A673 (cell line): Measurements from ENCODE around the gene ABCG1. TPM values are rescaled to one million over a fixed set of nuclear protein-coding genes. Genes with fewer than 3 reads are reported as not detected.

Experiments used
- BruUV-seq: library from RNA; stranded (reverse); fragments of 400-500 nt; replicated peaks from 2 replicates; lab custom pipeline; 2021; lab: Mats Ljungman, UMichigan
- CTCF ChIA-PET: fragments of 300-600 bp; sonication (Branson Sonifier 250); formaldehyde crosslinking; loops from one replicate; lab custom pipeline; 2022; ENCODE audit warnings: antibody characterized with exemption; lab: Charles Lee
- POLR2A ChIA-PET: fragments of 300-600 bp; sonication (Branson Sonifier 250); formaldehyde crosslinking; loops from one replicate; lab custom pipeline; 2022; ENCODE audit warnings: antibody characterized with exemption; ENCODE audit not compliant: low non-redundant PET; lab: Charles Lee
- DNase-seq: peaks from one replicate; pipeline ENCODE4 v3.0.0-alpha.2; 2015; ENCODE audit warnings: low spot score
- H3K27ac ChIP-seq: fragments of 200-600 bp; sonication (generic); 2 replicates; pipeline ENCODE4 v1.5.1; 2016; ENCODE audit warnings: mixed run types, low read depth, mild to moderate bottlenecking, mixed read lengths, antibody characterized with exemption, low read length; ENCODE audit not compliant: poor library complexity, severe bottlenecking
- H3K27me3 ChIP-seq: fragments of 200-600 bp; sonication (generic); replicated peaks from 2 replicates; pipeline ENCODE4 v1.6.1; 2017; ENCODE audit warnings: mixed run types, low read depth, mild to moderate bottlenecking, mixed read lengths, antibody characterized with exemption, low read length; ENCODE audit not compliant: insufficient read depth, poor library complexity
- H3K36me3 ChIP-seq: fragments of 200-600 bp; sonication (generic); 2 replicates; pipeline ENCODE4 v1.6.1; 2016; ENCODE audit warnings: mixed run types, mild to moderate bottlenecking, mixed read lengths, antibody characterized with exemption, low read length; ENCODE audit not compliant: insufficient read depth, poor library complexity, severe bottlenecking
- H3K4me1 ChIP-seq: fragments of 200-600 bp; sonication (generic); 2 replicates; pipeline ENCODE4 v1.6.1; 2017; ENCODE audit warnings: mixed run types, mild to moderate bottlenecking, mixed read lengths, antibody characterized with exemption, low read length; ENCODE audit not compliant: insufficient read depth, poor library complexity, severe bottlenecking
- H3K4me3 ChIP-seq: fragments of 200-600 bp; sonication (generic); 2 replicates; pipeline ENCODE4 v1.5.1; 2016; ENCODE audit warnings: low read depth, mixed run types, mild to moderate bottlenecking, mixed read lengths, low read length; ENCODE audit not compliant: poor library complexity, severe bottlenecking
- H3K9me3 ChIP-seq: fragments of 200-600 bp; sonication (generic); 2 replicates; pipeline ENCODE4 v1.6.1; 2016; ENCODE audit warnings: mixed run types, low read depth, mild to moderate bottlenecking, mixed read lengths, antibody characterized with exemption, low read length; ENCODE audit not compliant: poor library complexity, severe bottlenecking
- EZH2 ChIP-seq: fragments of 200-600 bp; sonication (generic); IDR thresholded peaks from 2 replicates; pipeline ENCODE4 v1.6.1; 2017; ENCODE audit warnings: borderline replicate concordance, low read depth, mild to moderate bottlenecking, mixed read lengths, antibody characterized with exemption, low read length; ENCODE audit not compliant: poor library complexity, severe bottlenecking
- intact Hi-C: fragments of 100-400 bp; cut with micrococcal nuclease; formaldehyde crosslinking; loops from one replicate; pipeline ENCODE4 v1.10.0; 2022; ENCODE audit not compliant: unreplicated experiment
- total RNA-seq: library from RNA; stranded (reverse); gene quantifications from 2 replicates; pipeline ENCODE4 v1.2.3, GENCODE V29; 2021
- TF ChIP-seq, protein P1 (sequence below): fragments of 300-800, 200-600 bp; sonication (generic); conservative IDR thresholded peaks from 2 replicates; pipeline ENCODE4 v1.5.1; 2017; ENCODE audit warnings: low read depth, mild to moderate bottlenecking, antibody characterized with exemption, low read length, moderate library complexity, mixed read lengths

Gene ABCG1
- total RNA-seq, 1 experiment from 2014 or later, result 3.4 TPM

DNA sequence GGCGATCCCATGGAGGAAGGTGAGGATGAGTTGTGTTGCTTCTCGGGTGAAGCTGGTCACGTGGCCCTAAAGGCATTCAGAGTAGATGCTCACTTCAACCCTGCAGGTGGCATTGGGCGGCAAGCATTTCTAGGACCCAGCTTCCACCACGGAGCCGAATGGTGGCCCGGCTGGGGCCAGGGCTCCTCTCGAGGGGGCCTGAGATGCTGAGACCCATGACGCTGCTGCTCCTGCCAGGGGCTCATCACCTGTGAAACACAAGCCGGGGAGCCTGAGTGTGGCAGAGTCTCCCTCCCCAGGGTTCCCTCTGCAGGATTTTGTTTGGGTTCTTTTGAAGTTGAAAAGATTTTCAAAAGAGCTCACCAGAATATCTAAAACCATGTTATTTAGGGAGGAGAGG is 41.2 kb downstream of the ABCG1 start:
- Histone ChIP-seq H3K4me3 (no peak overlapping the region), H3K27me3 (no peaks in the 10 kb centered on the region), H3K4me1 (peaks cover 9% of the 10 kb centered on the region), H3K27ac (no peak overlapping the region), H3K36me3 (no peaks in the 10 kb centered on the region), H3K9me3 (no peaks in the 10 kb centered on the region)
- TF ChIP-seq, protein P1, sequence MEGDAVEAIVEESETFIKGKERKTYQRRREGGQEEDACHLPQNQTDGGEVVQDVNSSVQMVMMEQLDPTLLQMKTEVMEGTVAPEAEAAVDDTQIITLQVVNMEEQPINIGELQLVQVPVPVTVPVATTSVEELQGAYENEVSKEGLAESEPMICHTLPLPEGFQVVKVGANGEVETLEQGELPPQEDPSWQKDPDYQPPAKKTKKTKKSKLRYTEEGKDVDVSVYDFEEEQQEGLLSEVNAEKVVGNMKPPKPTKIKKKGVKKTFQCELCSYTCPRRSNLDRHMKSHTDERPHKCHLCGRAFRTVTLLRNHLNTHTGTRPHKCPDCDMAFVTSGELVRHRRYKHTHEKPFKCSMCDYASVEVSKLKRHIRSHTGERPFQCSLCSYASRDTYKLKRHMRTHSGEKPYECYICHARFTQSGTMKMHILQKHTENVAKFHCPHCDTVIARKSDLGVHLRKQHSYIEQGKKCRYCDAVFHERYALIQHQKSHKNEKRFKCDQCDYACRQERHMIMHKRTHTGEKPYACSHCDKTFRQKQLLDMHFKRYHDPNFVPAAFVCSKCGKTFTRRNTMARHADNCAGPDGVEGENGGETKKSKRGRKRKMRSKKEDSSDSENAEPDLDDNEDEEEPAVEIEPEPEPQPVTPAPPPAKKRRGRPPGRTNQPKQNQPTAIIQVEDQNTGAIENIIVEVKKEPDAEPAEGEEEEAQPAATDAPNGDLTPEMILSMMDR, result no peak
- no peak for TF ChIP-seq EZH2
- no TSS peak for BruUV-seq
- no peak for DNase-seq
- intact Hi-C loops, result loop anchor here (5.0 kb wide), 1 partner anchor 93 kb away; no protein-coding TSS in a partner anchor
- POLR2A ChIA-PET, result no interaction called here
- CTCF ChIA-PET, result interaction anchor here (0.7 kb wide), 1 partner anchor 11 kb away, joined by 3 read pairs; no protein-coding TSS in a partner anchor

DNA sequence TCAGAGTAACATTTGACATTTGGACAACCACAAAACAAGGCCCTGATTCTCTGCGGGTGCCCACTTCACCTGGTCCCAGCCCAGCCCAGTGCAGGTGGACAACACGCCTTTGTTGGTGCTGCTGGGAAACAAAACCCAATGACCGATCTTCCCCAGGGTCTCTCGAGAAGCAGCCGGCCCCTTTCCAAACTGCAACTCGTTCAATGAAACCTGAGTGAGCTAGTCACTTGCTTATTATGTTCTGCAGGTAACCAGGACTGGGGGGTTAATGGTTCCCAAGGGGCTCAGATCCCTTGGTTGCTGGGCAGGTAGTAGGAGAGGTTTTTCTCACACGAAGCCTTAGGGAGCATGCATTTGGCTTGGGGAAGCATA is 42.9 kb downstream of the ABCG1 start:
- H3K4me1 ChIP-seq, result peaks cover 9% of the 10 kb centered on the region
- no TSS peak for BruUV-seq
- intact Hi-C loops, result loop anchor here (5.0 kb wide), 1 partner anchor 95 kb away; no protein-coding TSS in a partner anchor
- no peaks in the 10 kb centered on the region for H3K36me3 ChIP-seq
- H3K4me3 ChIP-seq, result no peak overlapping the region
- DNase-seq, result no peak
- TF ChIP-seq, protein P1, result no peak
- no peak for TF ChIP-seq EZH2
- ChIA-PET POLR2A (no interaction called here), CTCF (no interaction called here)
- H3K27ac ChIP-seq, result no peak overlapping the region
- no peaks in the 10 kb centered on the region for H3K9me3 ChIP-seq
- H3K27me3 ChIP-seq, result no peaks in the 10 kb centered on the region

DNA sequence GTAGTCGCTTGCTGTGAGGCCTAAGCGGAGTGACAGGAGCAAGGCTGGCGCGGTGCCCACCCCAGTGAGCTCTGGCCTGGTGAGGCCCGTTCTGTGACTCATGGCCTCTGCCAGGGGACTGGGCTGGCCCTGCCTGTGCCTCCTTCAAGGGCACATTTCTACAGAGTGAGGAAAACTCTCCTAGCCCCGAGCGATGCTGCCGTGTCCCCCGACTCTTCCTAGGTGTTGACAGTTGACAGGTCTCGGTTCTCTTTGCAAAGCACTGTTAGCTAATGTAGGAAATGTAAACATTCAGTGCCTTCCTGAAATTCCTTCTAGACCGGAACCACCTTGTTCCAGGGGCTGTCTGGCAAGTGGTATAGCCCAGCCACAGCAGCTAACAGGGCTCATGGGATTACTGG is 43.9 kb downstream of the ABCG1 start:
- TF ChIP-seq, protein P1, result no peak
- TF ChIP-seq EZH2, result no peak
- ChIA-PET CTCF (no interaction called here), POLR2A (no interaction called here)
- H3K9me3 ChIP-seq, result no peaks in the 10 kb centered on the region
- intact Hi-C loops, result loop anchor here (5.0 kb wide), 1 partner anchor 96 kb away; no protein-coding TSS in a partner anchor
- no peak overlapping the region for H3K4me3 ChIP-seq
- no peak overlapping the region for H3K27ac ChIP-seq
- peaks cover 9% of the 10 kb centered on the region for H3K4me1 ChIP-seq
- H3K27me3 ChIP-seq, result no peaks in the 10 kb centered on the region
- DNase-seq, result no peak
- no peaks in the 10 kb centered on the region for H3K36me3 ChIP-seq
- BruUV-seq, result no TSS peak
